ENCODE data around the gene PFDN6. TPM values are rescaled to one million over a fixed set of nuclear protein-coding genes. Genes with fewer than 3 reads are reported as not detected.

The PFDN6 gene
- total and polyA plus RNA-seq, 9 of the 15 experiments (the other 6 are each of a cell fraction or from before 2014, with no cell fraction given): 6.8 to 475 (median 216) TPM

- TF ChIP-seq MYNN (IDR thresholded peaks at IDR 0.05) (no peak), MYNN (CRISPR knock-in tag; IDR thresholded peaks at IDR 0.05) (no peak), HNRNPH1 (optimal IDR thresholded peaks at IDR 0.05; ENCODE audit: low read depth, low read length) (peak; percentile 56), MAFF (IDR thresholded peaks at IDR 0.05; ENCODE audit: low read length) (no peak), STAG1 (CRISPR knock-in tag; IDR thresholded peaks at IDR 0.05; ENCODE audit: borderline replicate concordance) (peak; percentile 54; the same call in 1 of the 2 replicates), CHD1 (IDR thresholded peaks at IDR 0.05; ENCODE audit: low read length) (no peak), ZNF592 (IDR thresholded peaks at IDR 0.05) (peak; percentile 88), PCBP1 (IDR thresholded peaks at IDR 0.05; ENCODE audit: low read depth, low read length, poor library complexity, severe bottlenecking) (peak; percentile 98), ZNF121 (CRISPR knock-in tag; conservative IDR thresholded peaks at IDR 0.05) (no peak), ZNF318 (IDR thresholded peaks at IDR 0.05; ENCODE audit: borderline replicate concordance in 1 of 2, low read depth in 1 of 2) (no peak), PCBP2 (IDR thresholded peaks at IDR 0.05; ENCODE audit: low read depth, low read length, poor library complexity, severe bottlenecking) (no peak), NR2F6 (CRISPR knock-in tag; IDR thresholded peaks at IDR 0.05) (no peak), HMG20B (CRISPR knock-in tag; IDR thresholded peaks at IDR 0.05) (no peak)
Measured at GRCh38 chr6:33276864-33277662, 12.3 kb upstream of the PFDN6 start, which contains the start of gene B3GALT4 (continued).

Data from K562 (cell line).